Trophoblast cell (in vitro differentiated cells and primary cell): ENCODE measurements around the gene ZNF865.
A peak's percentile ranks its signal among the peaks of the same experiment; 100 is the strongest.

ENCODE experiments used
- DNase-seq, 2 donors: peaks; one replicate each; pipeline ENCODE4 v3.0.0-alpha.2; 2016
- H2AFZ ChIP-seq: 2 replicates; pipeline ENCODE4 v1.6.1; 2013; ENCODE audit warnings: low read length, moderate library complexity, mild to moderate bottlenecking; ENCODE audit not compliant: insufficient read depth, poor library complexity
- H2AK5ac ChIP-seq: 2 replicates; pipeline ENCODE4 v1.6.1; 2013; ENCODE audit warnings: mild to moderate bottlenecking, low read length
- H2BK120ac ChIP-seq: 2 replicates; pipeline ENCODE4 v1.6.1; 2013; ENCODE audit warnings: low read length, mild to moderate bottlenecking, moderate library complexity; ENCODE audit not compliant: insufficient read depth, poor library complexity
- H2BK12ac ChIP-seq: 2 replicates; pipeline ENCODE4 v1.6.1; 2013; ENCODE audit warnings: mild to moderate bottlenecking, low read length, moderate library complexity
- H2BK5ac ChIP-seq: 2 replicates; pipeline ENCODE4 v1.6.1; 2013; ENCODE audit warnings: low read length, low read depth, moderate library complexity, mild to moderate bottlenecking; ENCODE audit not compliant: poor library complexity
- H3K14ac ChIP-seq: 2 replicates; pipeline ENCODE4 v1.6.1; 2013; ENCODE audit warnings: mild to moderate bottlenecking, low read length
- H3K18ac ChIP-seq: 2 replicates; pipeline ENCODE4 v1.6.1; 2013; ENCODE audit warnings: mild to moderate bottlenecking, low read length
- H3K23ac ChIP-seq: 2 replicates; pipeline ENCODE4 v1.6.1; 2013; ENCODE audit warnings: low read length
- H3K27ac ChIP-seq: 2 replicates; pipeline ENCODE4 v1.5.1; 2013; ENCODE audit warnings: low read depth, mild to moderate bottlenecking, inconsistent platforms, low read length, moderate library complexity
- H3K27me3 ChIP-seq: 2 replicates; pipeline ENCODE4 v1.6.1; 2013; ENCODE audit warnings: inconsistent platforms, mild to moderate bottlenecking, low read length, moderate library complexity; ENCODE audit not compliant: insufficient read depth
- H3K36me3 ChIP-seq, 2 experiments: 1 replicate in 1 of 2; 2 replicates in 1 of 2; pipeline ENCODE4 v1.6.1; 2013; ENCODE audit warnings: low read length in 2 of 2, mild to moderate bottlenecking in 2 of 2, moderate library complexity in 1 of 2; ENCODE audit not compliant: insufficient read depth in 2 of 2, control insufficient read depth in 1 of 2
- H3K4ac ChIP-seq: 2 replicates; pipeline ENCODE4 v1.6.1; 2013; ENCODE audit warnings: low read depth, mild to moderate bottlenecking, low read length, moderate library complexity
- H3K4me1 ChIP-seq, 2 experiments: 1 replicate in 1 of 2; 2 replicates in 1 of 2; pipeline ENCODE4 v1.6.1; 2013; ENCODE audit warnings: low read length in 2 of 2, mild to moderate bottlenecking in 2 of 2, moderate library complexity in 1 of 2; ENCODE audit not compliant: insufficient read depth in 2 of 2, control insufficient read depth in 1 of 2
- H3K4me2 ChIP-seq: 2 replicates; pipeline ENCODE4 v1.6.1; 2013; ENCODE audit warnings: inconsistent platforms, mild to moderate bottlenecking, low read length, moderate library complexity
- H3K4me3 ChIP-seq: 2 replicates; pipeline ENCODE4 v1.5.1; 2013; ENCODE audit warnings: mild to moderate bottlenecking, low read depth, low read length, inconsistent platforms
- H3K79me1 ChIP-seq: one replicate; pipeline ENCODE4 v1.6.1; 2013; ENCODE audit warnings: low read length
- H3K79me2 ChIP-seq: 2 replicates; pipeline ENCODE4 v1.6.1; 2013; ENCODE audit warnings: low read length, mild to moderate bottlenecking; ENCODE audit not compliant: control insufficient read depth, insufficient read depth, poor library complexity
- H3K9ac ChIP-seq: 2 replicates; pipeline ENCODE4 v1.6.1; 2013; ENCODE audit warnings: mild to moderate bottlenecking, low read length
- H3K9me3 ChIP-seq: 2 replicates; pipeline ENCODE4 v1.6.1; 2013; ENCODE audit warnings: low read depth, mild to moderate bottlenecking, control low read depth, inconsistent platforms, low read length; ENCODE audit not compliant: insufficient read depth
- H4K12ac ChIP-seq: 2 replicates; pipeline ENCODE4 v1.6.1; 2013; ENCODE audit warnings: low read depth, mild to moderate bottlenecking, low read length, moderate library complexity
- H4K8ac ChIP-seq: 2 replicates; pipeline ENCODE4 v1.6.1; 2013; ENCODE audit warnings: low read depth, mild to moderate bottlenecking, low read length, moderate library complexity
- H4K91ac ChIP-seq: one replicate; pipeline ENCODE4 v1.6.1; 2013; ENCODE audit warnings: low read depth, mild to moderate bottlenecking, low read length, moderate library complexity
- whole genome bisulfite sequencing: extraction: QIAGEN DNeasy Blood & Tissue Kit; methylation state at CpG from one replicate; pipeline ENCODE4 v1.1.7; 2013; ENCODE audit warnings: missing lambda C conversion rate; ENCODE audit not compliant: insufficient read length, insufficient coverage; ENCODE audit errors: extremely low coverage; 5-methylcytosine and 5-hydroxymethylcytosine counted together

The ZNF865 gene

GRCh38 chr19:55597501-55597921 is 7.9 kb upstream of the ZNF865 start:
- WGBS, result no CpG with 5 or more reads among the region's 30 CpGs

GRCh38 chr19:55598034-55598433 is 7.4 kb upstream of the ZNF865 start:
- Histone ChIP-seq H3K4me3 (no peak overlapping the region), H3K18ac (no peak overlapping the region), H3K4me1 (peaks cover 6 to 9% of the 10 kb centered on the region in 2 experiments), H3K79me2 (peaks cover 6% of the 10 kb centered on the region), H3K14ac (no peak overlapping the region), H2BK12ac (peak overlapping the region; percentile 1), H3K36me3 (peaks cover 23 to 35% of the 10 kb centered on the region in 2 experiments), H3K27ac (no peak overlapping the region), H3K79me1 (peaks cover 17% of the 10 kb centered on the region), H2BK120ac (no peak overlapping the region), H2AFZ (no peak overlapping the region), H3K9ac (no peak overlapping the region), H4K12ac (no peak overlapping the region), H3K9me3 (peaks cover 3% of the 10 kb centered on the region), H3K4me2 (no peak overlapping the region), H2AK5ac (no peak overlapping the region), H4K91ac (no peak overlapping the region), H3K27me3 (no peaks in the 10 kb centered on the region), H3K23ac (no peak overlapping the region), H3K4ac (no peak overlapping the region), H2BK5ac (no peak overlapping the region), H4K8ac (no peak overlapping the region)
- DNase-seq, result no peak
- no CpG with 5 or more reads among the region's 9 CpGs for WGBS

More at GRCh38 chr19:55597501-55597921, 7.9 kb upstream of the ZNF865 start:
- Histone ChIP-seq H2BK5ac (no peak overlapping the region), H2AFZ (no peak overlapping the region), H4K8ac (no peak overlapping the region), H2AK5ac (no peak overlapping the region), H4K12ac (no peak overlapping the region), H3K14ac (no peak overlapping the region), H3K9me3 (peaks cover 3% of the 10 kb centered on the region), H2BK120ac (no peak overlapping the region), H3K36me3 (peaks cover 28 to 41% of the 10 kb centered on the region in 2 experiments), H3K79me2 (peaks cover 6% of the 10 kb centered on the region), H3K4ac (no peak overlapping the region), H3K27me3 (no peaks in the 10 kb centered on the region), H3K9ac (no peak overlapping the region), H3K4me2 (no peak overlapping the region), H3K18ac (no peak overlapping the region), H3K23ac (no peak overlapping the region), H3K27ac (no peak overlapping the region), H3K79me1 (peaks cover 17% of the 10 kb centered on the region), H3K4me3 (no peak overlapping the region), H3K4me1 (peaks cover 6 to 9% of the 10 kb centered on the region in 2 experiments), H4K91ac (no peak overlapping the region), H2BK12ac (no peak overlapping the region)
- DNase-seq, result no peak

- DNase-seq, result peak; percentile 89 to 93
- WGBS, result no CpG with 5 or more reads among the region's 26 CpGs
- Histone ChIP-seq H3K79me2 (peaks cover 6% of the 10 kb centered on the region), H3K36me3 (peaks cover 18 to 27% of the 10 kb centered on the region in 2 experiments), H3K4ac (peak overlapping the region; percentile 77), H2BK120ac (peak overlapping the region; percentile 77), H2BK12ac (no peak overlapping the region), H4K12ac (peak overlapping the region; percentile 88), H4K91ac (peak overlapping the region; percentile 98), H3K4me3 (peak overlapping the region; percentile 74), H3K4me1 (peaks cover 7 to 9% of the 10 kb centered on the region in 2 experiments), H2BK5ac (peak overlapping the region; percentile 95), H2AK5ac (peak overlapping the region; percentile 32), H3K14ac (peak overlapping the region; percentile 71), H3K4me2 (peak overlapping the region; percentile 63), H3K9me3 (peaks cover 3% of the 10 kb centered on the region), H2AFZ (peak overlapping the region; percentile 52), H3K9ac (peak overlapping the region; percentile 85), H4K8ac (peak overlapping the region; percentile 97), H3K27ac (peak overlapping the region; percentile 95), H3K79me1 (peaks cover 17% of the 10 kb centered on the region), H3K23ac (no peak overlapping the region), H3K27me3 (no peaks in the 10 kb centered on the region), H3K18ac (peak overlapping the region; percentile 61)
Observed at GRCh38 chr19:55598719-55599467, 6.6 kb upstream of the ZNF865 start.

GRCh38 chr19:55599468-55599841 is 6.0 kb upstream of the ZNF865 start, which contains the start of gene FIZ1:
FIZ1 (minus strand) TSS chr19:55599517; CDS start chr19:55597865, 1,652 bp downstream.
- no peaks in the 10 kb centered on the region for H3K27me3 ChIP-seq
- H2BK12ac ChIP-seq, result peak within 1 kb of the TSS; percentile 4
- H2BK120ac ChIP-seq, result peak within 1 kb of the TSS; percentile 91
- H3K9ac ChIP-seq, result peak within 1 kb of the TSS; percentile 93
- peak within 1 kb of the TSS; percentile 95 for H2BK5ac ChIP-seq
- H2AFZ ChIP-seq, result peak within 1 kb of the TSS; percentile 82
- H3K27ac ChIP-seq, result peak within 1 kb of the TSS; percentile 95
- peak within 1 kb of the TSS; percentile 97 for H4K8ac ChIP-seq
- H3K79me2 ChIP-seq, result peaks cover 6% of the 10 kb centered on the region
- H3K4me3 ChIP-seq, result peak within 1 kb of the TSS; percentile 84
- peak within 1 kb of the TSS; percentile 94 for H3K14ac ChIP-seq
- peak within 1 kb of the TSS; percentile 96 for H3K18ac ChIP-seq
- H3K4me1 ChIP-seq, result peaks cover 9% of the 10 kb centered on the region in 2 experiments
- peak; percentile 95 to 96 for DNase-seq
- WGBS, result no CpG with 5 or more reads among the region's 23 CpGs
- peak within 1 kb of the TSS; percentile 88 for H4K12ac ChIP-seq
- peaks cover 17% of the 10 kb centered on the region for H3K79me1 ChIP-seq
- H2AK5ac ChIP-seq, result peak within 1 kb of the TSS; percentile 70
- no peak within 1 kb of the TSS for H3K23ac ChIP-seq
- peak within 1 kb of the TSS; percentile 77 for H3K4ac ChIP-seq
- H4K91ac ChIP-seq, result peak within 1 kb of the TSS; percentile 98
- peaks cover 18 to 26% of the 10 kb centered on the region in 2 experiments for H3K36me3 ChIP-seq
- peaks cover 3% of the 10 kb centered on the region for H3K9me3 ChIP-seq
- H3K4me2 ChIP-seq, result peak within 1 kb of the TSS; percentile 86
